HG02852 (cell line): ENCODE results near the gene C2orf66.

Experiments used
- ATAC-seq: cut with Tn5 transposase; IDR thresholded peaks from one replicate; pipeline ENCODE4 v1.9.1; 2021; ENCODE audit warnings: mild to moderate bottlenecking, moderate library complexity; ENCODE audit not compliant: unreplicated experiment

Gene C2orf66

GRCh38 chr2:196767101-196767500 is 42.1 kb downstream of the C2orf66 start:
- ATAC-seq, result no peak

GRCh38 chr2:196759378-196759706 is 49.8 kb downstream of the C2orf66 start:
- ATAC-seq, result no peak

GRCh38 chr2:196758474-196759377 is 50.4 kb downstream of the C2orf66 start:
- ATAC-seq, result no peak
